Pancreas (tissue), 10 donors: ENCODE results near the gene KDM4C. TPM values are rescaled to one million over a fixed set of nuclear protein-coding genes. Genes with fewer than 3 reads are reported as not detected.

ENCODE experiments used
- ATAC-seq, 4 donors: fragments of 200-7000 bp; cut with Tn5 transposase; one replicate each; pipeline versions ENCODE4 v1.8.0 to v1.9.1; 2020; ENCODE audit warnings: mild to moderate bottlenecking in 4 of 4, moderate library complexity in 4 of 4
- DNase-seq, 6 donors: peaks; one replicate each; pipeline ENCODE4 v3.0.0-alpha.2; 2020
- FAIRE-seq: peaks from 2 replicates; lab custom pipeline; 2012; peaks lifted over from hg19 to GRCh38; lab: Jason Lieb, UNC
- H3K27ac ChIP-seq, 4 donors: fragments of 200-600 bp; sonication (generic); 1 replicate in 3 of 4; 2 replicates in 1 of 4; pipeline versions ENCODE4 v1.5.0 to v1.8.0; 2020
- H3K27me3 ChIP-seq, 4 donors: fragments of 200-600 bp; one replicate each; pipeline ENCODE4 v1.8.0; 2021
- H3K36me3 ChIP-seq, 3 donors: fragments of 200-600 bp; sonication (generic) in 1 of 3; one replicate each; pipeline versions ENCODE4 v1.5.0 to v1.8.0; 2020 to 2021
- H3K4me1 ChIP-seq, 3 donors: fragments of 200-600 bp; one replicate each; pipeline ENCODE4 v1.8.0; 2021
- H3K4me3 ChIP-seq, 4 donors: fragments of 200-600 bp; sonication (generic) in 2 of 4; one replicate each; pipeline versions ENCODE4 v1.5.0 to v1.8.0; 2020 to 2021
- H3K9me3 ChIP-seq, 4 donors: fragments of 200-600 bp; one replicate each; pipeline ENCODE4 v1.8.0; 2021
- CTCF ChIP-seq, 4 donors: fragments of 200-600 bp; sonication (generic) in 3 of 4; IDR thresholded peaks; one replicate each; pipeline versions ENCODE4 v1.5.0 to v1.8.0; 2021; ENCODE audit warnings: antibody characterized with exemption in 4 of 4
- WGBS, 2 donors: extraction: QIAGEN DNeasy Blood & Tissue Kit; methylation state at CpG; one replicate each; pipeline ENCODE4 v1.1.7; 2013; 5-methylcytosine and 5-hydroxymethylcytosine counted together
- intact Hi-C, 3 donors: fragments of 100-400 bp; cut with DNase I; formaldehyde crosslinking; loops; one replicate each; pipeline versions ENCODE4 v1.11.1 to v1.14.2; 2022
- polyA plus RNA-seq, 2 donors: library from polyadenylated mRNA; stranded (reverse); fragments of 200-250 nt; gene quantifications; one replicate each; pipeline ENCODE4 v1.2.3, GENCODE V29; 2013
- total RNA-seq, 6 donors: library from RNA; stranded (reverse); fragmentation: NEBNext Ultra II Directional in 4 of 6; extraction: Animal tissue kit (Norgen Biotek cat#: 25700) in 4 of 6; gene quantifications; one replicate each; pipeline versions ENCODE4 v1.2.1 to v1.2.4, GENCODE V29; 2021 to 2023
- donor health status: healthy with polysubstance abuse.
- donor health status: DM: no; HTN: no; CAD: no; lungs with moderate emphysema.
- donor health status: DM: no; HTN: no; CAD: no.
- donor health status: control.
- donor health status: control.
- donor health status: Bipolar disorder and iron deficiency.
- donor health status: DM: yes; HTN: yes; CAD: no.
- donor health status: DM: no; HTN: no; CAD: no.
- donor health status: DM: no; HTN: no; CAD: no.
- donor health status: DM: yes; HTN: yes; CAD: no.

Gene KDM4C
- total and polyA plus RNA-seq, 8 donors, result 10.5 to 30.8 (median 19.7) TPM

DNA sequence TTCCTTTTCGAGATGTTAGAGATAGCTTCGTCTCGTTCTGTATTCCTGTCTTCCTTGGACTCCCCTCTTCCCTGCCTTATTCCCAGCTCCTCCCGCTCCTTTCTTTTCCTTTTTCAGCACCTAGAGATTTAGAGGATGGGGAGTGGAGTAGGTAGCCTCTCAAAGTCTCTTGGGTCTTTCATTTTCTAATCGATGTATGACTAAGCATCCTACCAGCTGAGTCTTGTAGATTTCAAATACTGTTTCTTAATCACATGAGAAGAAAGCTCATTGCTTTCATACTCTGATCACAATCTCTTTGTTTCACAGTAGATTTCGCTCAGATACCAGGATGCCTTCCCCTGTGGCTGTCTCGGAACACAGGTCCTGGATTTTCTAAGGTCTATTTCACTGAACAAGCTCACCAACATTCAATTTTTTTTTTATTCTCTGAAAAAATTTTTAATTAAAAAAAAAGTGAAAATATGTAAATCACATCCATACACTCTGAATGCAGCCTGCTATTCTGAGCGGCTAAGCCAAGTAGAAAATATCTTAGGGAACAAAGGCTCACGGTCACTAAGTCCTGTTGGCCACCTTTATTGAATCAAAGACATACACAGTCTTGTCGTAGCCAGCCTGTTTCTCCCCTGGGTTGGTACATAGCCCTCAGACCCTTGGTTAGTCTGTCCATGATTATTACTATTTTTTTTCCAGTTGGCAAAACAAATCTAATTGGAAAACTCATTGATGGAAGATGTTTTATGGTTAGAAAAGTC is 413.8 kb downstream of the KDM4C start:
- peaks cover 0 to 15% (median 5%) of the 10 kb centered on the region in 3 donors for H3K36me3 ChIP-seq
- 96 to 98% methylated on average over 10 of the region's 10 CpGs for WGBS, 2 donors
- DNase-seq (no peak), ATAC-seq (no peak), FAIRE-seq (no peak)
- H3K27ac ChIP-seq, result no peak overlapping the region
- no peak overlapping the region for H3K4me3 ChIP-seq
- H3K4me1 ChIP-seq, result no peaks in the 10 kb centered on the region
- intact Hi-C loops, result no loop called here
- no peak for TF ChIP-seq CTCF (IDR thresholded peaks at IDR 0.05)
- H3K9me3 ChIP-seq, result no peaks in the 10 kb centered on the region
- no peaks in the 10 kb centered on the region for H3K27me3 ChIP-seq

DNA sequence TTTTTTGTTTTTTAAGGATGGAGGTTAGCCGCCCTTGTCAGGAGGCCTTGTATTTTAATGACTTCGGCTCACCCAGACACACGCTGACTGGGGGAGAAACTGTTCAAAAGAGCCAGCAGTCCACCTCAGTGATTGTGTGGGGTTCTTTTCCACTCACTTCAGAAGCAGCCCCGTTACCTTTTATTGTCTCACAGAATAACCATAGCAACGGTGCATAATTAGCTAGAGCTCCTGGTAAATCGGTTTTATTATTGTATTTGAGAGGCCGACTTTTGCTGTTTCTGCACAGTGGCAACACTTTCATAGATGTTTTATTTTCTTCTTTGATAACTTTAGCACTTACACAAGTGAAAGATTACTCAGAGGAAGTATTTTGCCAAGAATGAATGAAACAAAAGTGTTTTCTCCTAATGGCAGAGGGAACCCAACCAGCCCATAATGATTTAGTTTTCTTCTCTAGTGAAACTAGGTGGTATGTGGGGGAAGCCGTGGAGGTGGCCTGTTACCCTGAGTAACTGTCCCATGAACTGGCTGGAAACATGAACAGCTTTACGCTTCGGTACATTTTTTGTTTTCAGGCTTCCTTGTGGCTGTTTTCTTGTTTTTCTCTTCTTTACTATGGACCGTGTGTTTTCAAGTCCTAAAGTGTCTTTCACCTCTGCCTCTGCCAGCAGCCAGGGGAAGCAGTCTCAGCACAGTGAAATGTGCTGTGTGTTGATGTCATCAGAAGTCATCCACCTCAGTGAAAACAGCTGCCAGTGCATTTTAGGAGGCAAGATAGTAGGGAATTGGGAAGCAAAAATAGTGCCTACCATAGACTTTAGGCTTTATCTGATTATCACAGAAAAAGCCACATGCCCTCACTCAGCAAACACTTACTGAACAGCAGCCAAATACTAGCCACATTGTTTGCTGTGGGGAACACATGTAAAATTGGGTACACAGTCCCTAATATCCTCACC is 414.7 kb downstream of the KDM4C start:
- Histone ChIP-seq H3K36me3 (peaks cover 0 to 15% (median 5%) of the 10 kb centered on the region in 3 donors), H3K4me1 (no peaks in the 10 kb centered on the region), H3K9me3 (no peaks in the 10 kb centered on the region), H3K4me3 (no peak overlapping the region), H3K27me3 (no peaks in the 10 kb centered on the region), H3K27ac (no peak overlapping the region)
- no peak for ATAC-seq
- no peak for FAIRE-seq
- TF ChIP-seq CTCF (IDR thresholded peaks at IDR 0.05), result no peak
- intact Hi-C loops, result no loop called here
- no peak for DNase-seq
- WGBS, 2 donors, result 93 to 94% methylated on average over 11 of the region's 11 CpGs

GRCh38 chr9:7173139-7173538 is 415.4 kb downstream of the KDM4C start:
- TF ChIP-seq CTCF (IDR thresholded peaks at IDR 0.05), result no peak
- no peak for ATAC-seq
- no peak overlapping the region for H3K27ac ChIP-seq
- H3K4me1 ChIP-seq, result no peaks in the 10 kb centered on the region
- no peak overlapping the region for H3K4me3 ChIP-seq
- peaks cover 0 to 15% (median 5%) of the 10 kb centered on the region in 3 donors for H3K36me3 ChIP-seq
- intact Hi-C loops, result no loop called here
- no peaks in the 10 kb centered on the region for H3K27me3 ChIP-seq
- FAIRE-seq, result no peak
- 93 to 99% methylated on average over 3 of the region's 3 CpGs for WGBS, 2 donors
- no peaks in the 10 kb centered on the region for H3K9me3 ChIP-seq
- no peak for DNase-seq

- no peak overlapping the region for H3K27ac ChIP-seq
- no peak for DNase-seq
- no peaks in the 10 kb centered on the region for H3K27me3 ChIP-seq
- ATAC-seq, result no peak
- no peak overlapping the region for H3K4me3 ChIP-seq
- TF ChIP-seq CTCF (IDR thresholded peaks at IDR 0.05), result no peak
- intact Hi-C loops, result no loop called here
- FAIRE-seq, result no peak
- H3K4me1 ChIP-seq, result no peaks in the 10 kb centered on the region
- no peaks in the 10 kb centered on the region for H3K9me3 ChIP-seq
- H3K36me3 ChIP-seq, result peaks cover 0 to 15% (median 5%) of the 10 kb centered on the region in 3 donors
- WGBS, 2 donors, result 90 to 94% methylated on average over 7 of the region's 7 CpGs
Measured at GRCh38 chr9:7174301-7174700, 416.5 kb downstream of the KDM4C start.
